NT2/D1 (cell line): ENCODE results near the gene MLC1.

Experiments used
- SUZ12 ChIP-seq: IDR thresholded peaks from 2 replicates; pipeline ENCODE4 v1.6.1; 2011; ENCODE audit not compliant: insufficient read length, insufficient read depth; ENCODE audit errors: extremely low read depth
- YY1 ChIP-seq: IDR thresholded peaks from 2 replicates; pipeline ENCODE4 v1.6.1; 2011; ENCODE audit not compliant: insufficient read length, insufficient read depth

DNA sequence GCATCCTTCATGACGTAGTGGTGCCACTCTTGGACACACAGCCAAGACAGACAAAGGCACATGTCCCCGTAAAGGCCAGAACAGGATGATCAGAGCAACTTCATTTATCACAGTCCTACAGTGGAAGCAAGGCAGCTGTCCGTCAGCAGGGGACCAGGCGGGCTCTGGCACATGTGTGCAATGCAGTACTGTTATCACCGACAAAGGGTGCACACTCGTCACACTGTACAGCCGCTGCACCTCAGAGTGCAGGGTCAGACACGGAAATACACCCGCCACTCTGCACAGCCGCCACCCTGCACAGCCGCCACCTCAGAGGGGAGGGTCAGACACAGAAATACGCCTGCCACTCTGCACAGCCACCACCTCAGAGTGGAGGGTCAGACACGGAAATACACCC is 59.2 kb downstream of the MLC1 start:
- no peak for TF ChIP-seq YY1
- no peak for TF ChIP-seq SUZ12
